Natural killer cell (primary cell): ENCODE data around the gene CMC1. TPM values are rescaled to one million over a fixed set of nuclear protein-coding genes. Genes with fewer than 3 reads are reported as not detected.
A peak's percentile ranks its signal among the peaks of the same experiment; 100 is the strongest.

ENCODE experiments used
- ATAC-seq, 3 donors: fragments of 150-1000 bp in 2 of 3; fragments of 200-7000 bp in 1 of 3; cut with Tn5 transposase; 1 replicate in 1 of 3; 2 replicates in 2 of 3; pipeline ENCODE4 v1.10.0; 2021; ENCODE audit warnings: mild to moderate bottlenecking in 2 of 3, moderate library complexity in 2 of 3
- DNase-seq, 2 donors: peaks; one replicate each; pipeline versions ENCODE4 v3.0.0 to v3.0.0-alpha.2; 2013 to 2021; ENCODE audit warnings: mixed read lengths in 1 of 2
- H3K27ac ChIP-seq: one replicate; pipeline ENCODE4 v1.5.1; 2013; ENCODE audit warnings: mild to moderate bottlenecking, low read length
- H3K27me3 ChIP-seq: one replicate; pipeline ENCODE4 v1.6.1; 2013; ENCODE audit warnings: low read length; ENCODE audit not compliant: control insufficient read depth, insufficient read depth
- H3K36me3 ChIP-seq: one replicate; pipeline ENCODE4 v1.6.1; 2013; ENCODE audit warnings: low read length; ENCODE audit not compliant: control insufficient read depth, insufficient read depth
- H3K4me1 ChIP-seq: one replicate; pipeline ENCODE4 v1.6.1; 2013; ENCODE audit warnings: low read length; ENCODE audit not compliant: control insufficient read depth, insufficient read depth
- H3K4me3 ChIP-seq: one replicate; pipeline ENCODE4 v1.5.1; 2013; ENCODE audit warnings: low read length
- H3K9me3 ChIP-seq: one replicate; pipeline ENCODE4 v1.6.1; 2013; ENCODE audit warnings: low read length; ENCODE audit not compliant: control insufficient read depth, insufficient read depth
- H3K27ac Mint-ChIP-seq, 2 donors: one replicate each; pipeline ENCODE4 v1.8.0; 2022; ENCODE audit warnings: mild to moderate bottlenecking in 2 of 2, mixed read lengths in 2 of 2, moderate library complexity in 1 of 2
- H3K27me3 Mint-ChIP-seq, 2 donors: one replicate each; pipeline ENCODE4 v1.8.0; 2022; ENCODE audit warnings: low read depth in 2 of 2, mixed read lengths in 2 of 2
- H3K36me3 Mint-ChIP-seq: one replicate; pipeline ENCODE4 v1.8.0; 2022; ENCODE audit warnings: mixed read lengths
- H3K4me1 Mint-ChIP-seq, 2 donors: one replicate each; pipeline ENCODE4 v1.8.0; 2022; ENCODE audit warnings: mixed read lengths in 2 of 2
- H3K4me3 Mint-ChIP-seq: one replicate; pipeline ENCODE4 v1.8.0; 2022; ENCODE audit warnings: mild to moderate bottlenecking, moderate library complexity, mixed read lengths
- H3K9me3 Mint-ChIP-seq, 2 donors: one replicate each; pipeline ENCODE4 v1.8.0; 2022; ENCODE audit warnings: mixed read lengths in 2 of 2
- WGBS: methylation state at CpG from one replicate; pipeline ENCODE4 v1.1.7; 2013; ENCODE audit warnings: missing lambda C conversion rate; ENCODE audit not compliant: insufficient coverage; 5-methylcytosine and 5-hydroxymethylcytosine counted together
- intact Hi-C: fragments of 100-400 bp; cut with micrococcal nuclease; formaldehyde crosslinking; loops from one replicate; pipeline ENCODE4 v1.14.2; 2022
- total RNA-seq, 4 donors: library from RNA; stranded (reverse); fragments of 120-200 nt in 1 of 4; gene quantifications; one replicate each; pipeline versions ENCODE4 v1.2.3 to v1.2.4, GENCODE V29; 2013 to 2022
- TF ChIP-seq, protein P1 (sequence below): fragments of 200-600 bp; IDR thresholded peaks from one replicate; pipeline ENCODE4 v1.8.0; 2022; ENCODE audit warnings: antibody characterized with exemption

Gene CMC1
- total RNA-seq, 3 donors from 2014 or later (not counting 1 experiment from before 2014, with no cell fraction given): 122 to 157 (median 136) TPM

GRCh38 chr3:28294667-28295413 is 53.4 kb downstream of the CMC1 start:
- H3K4me1 ChIP-seq: peaks cover 4% of the 10 kb centered on the region
- WGBS: no CpG with 5 or more reads among the region's 7 CpGs
- TF ChIP-seq, protein P1, sequence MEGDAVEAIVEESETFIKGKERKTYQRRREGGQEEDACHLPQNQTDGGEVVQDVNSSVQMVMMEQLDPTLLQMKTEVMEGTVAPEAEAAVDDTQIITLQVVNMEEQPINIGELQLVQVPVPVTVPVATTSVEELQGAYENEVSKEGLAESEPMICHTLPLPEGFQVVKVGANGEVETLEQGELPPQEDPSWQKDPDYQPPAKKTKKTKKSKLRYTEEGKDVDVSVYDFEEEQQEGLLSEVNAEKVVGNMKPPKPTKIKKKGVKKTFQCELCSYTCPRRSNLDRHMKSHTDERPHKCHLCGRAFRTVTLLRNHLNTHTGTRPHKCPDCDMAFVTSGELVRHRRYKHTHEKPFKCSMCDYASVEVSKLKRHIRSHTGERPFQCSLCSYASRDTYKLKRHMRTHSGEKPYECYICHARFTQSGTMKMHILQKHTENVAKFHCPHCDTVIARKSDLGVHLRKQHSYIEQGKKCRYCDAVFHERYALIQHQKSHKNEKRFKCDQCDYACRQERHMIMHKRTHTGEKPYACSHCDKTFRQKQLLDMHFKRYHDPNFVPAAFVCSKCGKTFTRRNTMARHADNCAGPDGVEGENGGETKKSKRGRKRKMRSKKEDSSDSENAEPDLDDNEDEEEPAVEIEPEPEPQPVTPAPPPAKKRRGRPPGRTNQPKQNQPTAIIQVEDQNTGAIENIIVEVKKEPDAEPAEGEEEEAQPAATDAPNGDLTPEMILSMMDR: no peak
- peak overlapping the region; percentile 94 to 95 for H3K27ac Mint-ChIP-seq
- H3K27me3 Mint-ChIP-seq: no peaks in the 10 kb centered on the region
- peak; percentile 40 to 44 (median 40) for ATAC-seq
- peaks cover 58 to 70% of the 10 kb centered on the region in 2 donors for H3K4me1 Mint-ChIP-seq
- peak overlapping the region; percentile 92 for H3K4me3 Mint-ChIP-seq
- no peaks in the 10 kb centered on the region for H3K9me3 ChIP-seq
- H3K27me3 ChIP-seq: no peaks in the 10 kb centered on the region
- no peaks in the 10 kb centered on the region for H3K36me3 Mint-ChIP-seq
- peak overlapping the region; percentile 94 for H3K27ac ChIP-seq
- no peaks in the 10 kb centered on the region for H3K9me3 Mint-ChIP-seq
- DNase-seq: peak in 1 of 2 donors; percentile 30
- H3K36me3 ChIP-seq: peaks cover 20% of the 10 kb centered on the region
- intact Hi-C loops: loop anchor here (5.0 kb wide), 1 partner anchor 52 kb away; the partner anchor contains the start of genes AZI2 and ZCWPW2
- H3K4me3 ChIP-seq: peak overlapping the region; percentile 72

- peak; percentile 28 to 31 (median 29) for ATAC-seq
- H3K27ac ChIP-seq: peak overlapping the region; percentile 94
- no peaks in the 10 kb centered on the region for H3K9me3 Mint-ChIP-seq
- H3K36me3 Mint-ChIP-seq: no peaks in the 10 kb centered on the region
- intact Hi-C loops: loop anchor here (5.0 kb wide), 1 partner anchor 51 kb away; the partner anchor contains the start of genes AZI2 and ZCWPW2
- no peaks in the 10 kb centered on the region for H3K27me3 ChIP-seq
- H3K4me1 Mint-ChIP-seq: peaks cover 61 to 72% of the 10 kb centered on the region in 2 donors
- TF ChIP-seq, protein P1: no peak
- H3K27ac Mint-ChIP-seq: peak overlapping the region; percentile 94 to 95
- DNase-seq: peak in 1 of 2 donors; percentile 19
- H3K4me3 ChIP-seq: peak overlapping the region; percentile 72
- no peaks in the 10 kb centered on the region for H3K9me3 ChIP-seq
- H3K36me3 ChIP-seq: peaks cover 20% of the 10 kb centered on the region
- peak overlapping the region; percentile 92 for H3K4me3 Mint-ChIP-seq
- H3K27me3 Mint-ChIP-seq: no peaks in the 10 kb centered on the region
- peaks cover 9% of the 10 kb centered on the region for H3K4me1 ChIP-seq
Measured at GRCh38 chr3:28295898-28296490, 54.6 kb downstream of the CMC1 start.

DNA sequence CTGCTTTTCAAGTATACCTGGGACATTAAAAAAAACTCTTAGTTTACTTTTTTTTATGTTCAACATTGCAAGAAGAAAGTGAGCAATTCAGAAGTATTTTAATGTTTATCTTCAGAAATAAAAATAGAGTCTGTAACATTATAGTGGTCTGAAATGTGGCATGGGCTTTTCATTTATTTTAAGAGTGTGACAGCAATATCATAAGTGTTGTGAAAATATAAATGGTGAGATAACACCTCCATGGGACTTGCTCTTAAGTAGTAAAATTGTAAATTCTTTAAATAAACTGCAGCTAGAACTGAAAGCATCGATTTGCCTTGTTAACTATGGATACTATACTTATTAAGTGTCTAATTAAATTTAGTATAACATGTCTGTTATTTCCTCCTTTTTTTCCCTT is 58.3 kb downstream of the CMC1 start:
- ATAC-seq (peak; percentile 61 to 73 (median 72)), DNase-seq (no peak)
- no peak overlapping the region for H3K4me3 ChIP-seq
- H3K4me1 Mint-ChIP-seq: peaks cover 45 to 64% of the 10 kb centered on the region in 2 donors
- H3K4me3 Mint-ChIP-seq: peak overlapping the region; percentile 75
- no CpG with 5 or more reads among the region's 1 CpG for WGBS
- H3K27me3 ChIP-seq: no peaks in the 10 kb centered on the region
- intact Hi-C loops: loop anchor here (2.0 to 5.0 kb wide), 2 partner anchors 27 to 48 kb away; partner anchors contain the start of genes AZI2 and ZCWPW2
- H3K27me3 Mint-ChIP-seq: no peaks in the 10 kb centered on the region
- no peaks in the 10 kb centered on the region for H3K9me3 ChIP-seq
- H3K9me3 Mint-ChIP-seq: no peaks in the 10 kb centered on the region
- peaks cover 9% of the 10 kb centered on the region for H3K4me1 ChIP-seq
- no peaks in the 10 kb centered on the region for H3K36me3 Mint-ChIP-seq
- H3K36me3 ChIP-seq: peaks cover 31% of the 10 kb centered on the region
- peak overlapping the region; percentile 79 to 82 for H3K27ac Mint-ChIP-seq
- TF ChIP-seq, protein P1: no peak
- H3K27ac ChIP-seq: peak overlapping the region; percentile 56
